ENCODE measurements around the gene TSSK6. TPM values are rescaled to one million over a fixed set of nuclear protein-coding genes. Genes with fewer than 3 reads are reported as not detected.

Gene TSSK6
- polyA plus RNA-seq, 1 donor (not counting 4 experiments of a cell fraction or from before 2014, with no cell fraction given): 0.47 TPM

- H3K27ac ChIP-seq (ENCODE audit: control insufficient read depth, insufficient read depth, low read length): no peak overlapping the region
- DNase-seq (ENCODE audit: low read depth, low spot score) (no peak), FAIRE-seq (no peak)
- peaks cover 40 to 48% of the 10 kb centered on the region in 2 experiments for H3K36me3 ChIP-seq (ENCODE audit: control insufficient read depth in 2 of 2, extremely low read depth in 1 of 2, insufficient read depth in 2 of 2, low read length in 2 of 2)
- no peaks in the 10 kb centered on the region for H3K9me1 ChIP-seq (ENCODE audit: control insufficient read depth, extremely low read depth, insufficient read depth, low read length)
- H3K4me1 ChIP-seq (ENCODE audit: control insufficient read depth, extremely low read depth, insufficient read depth, low read length): no peaks in the 10 kb centered on the region
- H3K27me3 ChIP-seq (ENCODE audit: control insufficient read depth, extremely low read depth, insufficient read depth, low read length): no peaks in the 10 kb centered on the region
- no peak overlapping the region for H3K4me3 ChIP-seq (ENCODE audit: control insufficient read depth in 2 of 3, extremely low read depth in 1 of 3, insufficient read depth in 2 of 3, low read depth in 1 of 3, low read length in 3 of 3)
- no peak overlapping the region for H3K4me2 ChIP-seq (ENCODE audit: control insufficient read depth, extremely low read depth, insufficient read depth, low read depth, low read length)
- no peaks in the 10 kb centered on the region for H3K9me3 ChIP-seq (ENCODE audit: control insufficient read depth, low read depth, low read length)
- H3K9ac ChIP-seq (ENCODE audit: control insufficient read depth, extremely low read depth, insufficient read depth, low read length): no peak overlapping the region
- no peaks in the 10 kb centered on the region for H3K79me2 ChIP-seq (ENCODE audit: control insufficient read depth, insufficient read depth, low read length)
- no peaks in the 10 kb centered on the region for H4K20me1 ChIP-seq (ENCODE audit: control insufficient read depth, extremely low read depth, insufficient read depth, low read length)
- no peak overlapping the region for H2AFZ ChIP-seq (ENCODE audit: control insufficient read depth, low read length)
- no peak for TF ChIP-seq EZH2 (IDR thresholded peaks at IDR 0.05; ENCODE audit: low read length)
- no peak for TF ChIP-seq CTCF (optimal IDR thresholded peaks at IDR 0.05 in 1 of 3, IDR thresholded peaks at IDR 0.05 in 1 of 3, conservative IDR thresholded peaks at IDR 0.05 in 1 of 3; ENCODE audit: extremely low read depth in 1 of 3, insufficient read depth in 2 of 3, low read length in 3 of 3)
- dilution Hi-C loops (cut with MboI; ENCODE audit: extremely low pct_ligation_motif_present, low sequenced_read_pairs): no loop called here
Observed at GRCh38 chr19:19501798-19502197, 13.6 kb downstream of the TSSK6 start.

- Histone ChIP-seq H3K4me1 (ENCODE audit: control insufficient read depth, extremely low read depth, insufficient read depth, low read length) (no peaks in the 10 kb centered on the region), H3K36me3 (ENCODE audit: control insufficient read depth in 2 of 2, extremely low read depth in 1 of 2, insufficient read depth in 2 of 2, low read length in 2 of 2) (peaks cover 41 to 50% of the 10 kb centered on the region in 2 experiments), H3K27me3 (ENCODE audit: control insufficient read depth, extremely low read depth, insufficient read depth, low read length) (no peaks in the 10 kb centered on the region)
Observed at GRCh38 chr19:19500975-19501644, 14.2 kb downstream of the TSSK6 start.

More at GRCh38 chr19:19500975-19501644, 14.2 kb downstream of the TSSK6 start:
- Histone ChIP-seq H3K9me3 (ENCODE audit: control insufficient read depth, low read depth, low read length) (no peaks in the 10 kb centered on the region), H3K9me1 (ENCODE audit: control insufficient read depth, extremely low read depth, insufficient read depth, low read length) (no peaks in the 10 kb centered on the region), H4K20me1 (ENCODE audit: control insufficient read depth, extremely low read depth, insufficient read depth, low read length) (no peaks in the 10 kb centered on the region), H2AFZ (ENCODE audit: control insufficient read depth, low read length) (no peak overlapping the region), H3K27ac (ENCODE audit: control insufficient read depth, insufficient read depth, low read length) (no peak overlapping the region), H3K4me3 (ENCODE audit: control insufficient read depth in 2 of 3, extremely low read depth in 1 of 3, insufficient read depth in 2 of 3, low read depth in 1 of 3, low read length in 3 of 3) (no peak overlapping the region), H3K9ac (ENCODE audit: control insufficient read depth, extremely low read depth, insufficient read depth, low read length) (no peak overlapping the region), H3K4me2 (ENCODE audit: control insufficient read depth, extremely low read depth, insufficient read depth, low read depth, low read length) (no peak overlapping the region), H3K79me2 (ENCODE audit: control insufficient read depth, insufficient read depth, low read length) (peaks cover 4% of the 10 kb centered on the region)
- dilution Hi-C loops (cut with MboI; ENCODE audit: extremely low pct_ligation_motif_present, low sequenced_read_pairs): no loop called here
- FAIRE-seq (no peak), DNase-seq (ENCODE audit: low read depth, low spot score) (no peak)
- no peak for TF ChIP-seq CTCF (optimal IDR thresholded peaks at IDR 0.05 in 1 of 3, IDR thresholded peaks at IDR 0.05 in 1 of 3, conservative IDR thresholded peaks at IDR 0.05 in 1 of 3; ENCODE audit: extremely low read depth in 1 of 3, insufficient read depth in 2 of 3, low read length in 3 of 3)
- TF ChIP-seq EZH2 (IDR thresholded peaks at IDR 0.05; ENCODE audit: low read length): no peak
